PC-3 (cell line): ENCODE measurements around the gene FGF18.

Experiments
- CTCF ChIP-seq: fragments of 300-600 bp; sonication (generic); conservative IDR thresholded peaks from 2 replicates; pipeline ENCODE4 v1.5.1; 2017; ENCODE audit warnings: antibody characterized with exemption, low read depth, mild to moderate bottlenecking, low read length
- EZH2 ChIP-seq: fragments of 300-600 bp; sonication (generic); IDR thresholded peaks from one replicate; pipeline ENCODE4 v1.6.1; 2017; ENCODE audit warnings: antibody characterized with exemption, mild to moderate bottlenecking, low read length; ENCODE audit not compliant: unreplicated experiment

GRCh38 chr5:171441246-171441791, 21.9 kb downstream of the FGF18 start:
- TF ChIP-seq CTCF (no peak), EZH2 (no peak)
